Trophoblast cell (in vitro differentiated cells and primary cell): ENCODE measurements around the gene SLC2A4.

Experiments used
- DNase-seq, 2 donors: peaks; one replicate each; pipeline ENCODE4 v3.0.0-alpha.2; 2016
- H2AFZ ChIP-seq: 2 replicates; pipeline ENCODE4 v1.6.1; 2013; ENCODE audit warnings: low read length, moderate library complexity, mild to moderate bottlenecking; ENCODE audit not compliant: insufficient read depth, poor library complexity
- H2AK5ac ChIP-seq: 2 replicates; pipeline ENCODE4 v1.6.1; 2013; ENCODE audit warnings: mild to moderate bottlenecking, low read length
- H2BK120ac ChIP-seq: 2 replicates; pipeline ENCODE4 v1.6.1; 2013; ENCODE audit warnings: low read length, mild to moderate bottlenecking, moderate library complexity; ENCODE audit not compliant: insufficient read depth, poor library complexity
- H2BK12ac ChIP-seq: 2 replicates; pipeline ENCODE4 v1.6.1; 2013; ENCODE audit warnings: mild to moderate bottlenecking, low read length, moderate library complexity
- H2BK5ac ChIP-seq: 2 replicates; pipeline ENCODE4 v1.6.1; 2013; ENCODE audit warnings: low read length, low read depth, moderate library complexity, mild to moderate bottlenecking; ENCODE audit not compliant: poor library complexity
- H3K14ac ChIP-seq: 2 replicates; pipeline ENCODE4 v1.6.1; 2013; ENCODE audit warnings: mild to moderate bottlenecking, low read length
- H3K18ac ChIP-seq: 2 replicates; pipeline ENCODE4 v1.6.1; 2013; ENCODE audit warnings: mild to moderate bottlenecking, low read length
- H3K23ac ChIP-seq: 2 replicates; pipeline ENCODE4 v1.6.1; 2013; ENCODE audit warnings: low read length
- H3K27ac ChIP-seq: 2 replicates; pipeline ENCODE4 v1.5.1; 2013; ENCODE audit warnings: low read depth, mild to moderate bottlenecking, inconsistent platforms, low read length, moderate library complexity
- H3K27me3 ChIP-seq: 2 replicates; pipeline ENCODE4 v1.6.1; 2013; ENCODE audit warnings: inconsistent platforms, mild to moderate bottlenecking, low read length, moderate library complexity; ENCODE audit not compliant: insufficient read depth
- H3K36me3 ChIP-seq, 2 experiments: 1 replicate in 1 of 2; 2 replicates in 1 of 2; pipeline ENCODE4 v1.6.1; 2013; ENCODE audit warnings: low read length in 2 of 2, mild to moderate bottlenecking in 2 of 2, moderate library complexity in 1 of 2; ENCODE audit not compliant: insufficient read depth in 2 of 2, control insufficient read depth in 1 of 2
- H3K4ac ChIP-seq: 2 replicates; pipeline ENCODE4 v1.6.1; 2013; ENCODE audit warnings: low read depth, mild to moderate bottlenecking, low read length, moderate library complexity
- H3K4me1 ChIP-seq, 2 experiments: 1 replicate in 1 of 2; 2 replicates in 1 of 2; pipeline ENCODE4 v1.6.1; 2013; ENCODE audit warnings: low read length in 2 of 2, mild to moderate bottlenecking in 2 of 2, moderate library complexity in 1 of 2; ENCODE audit not compliant: insufficient read depth in 2 of 2, control insufficient read depth in 1 of 2
- H3K4me2 ChIP-seq: 2 replicates; pipeline ENCODE4 v1.6.1; 2013; ENCODE audit warnings: inconsistent platforms, mild to moderate bottlenecking, low read length, moderate library complexity
- H3K4me3 ChIP-seq: 2 replicates; pipeline ENCODE4 v1.5.1; 2013; ENCODE audit warnings: mild to moderate bottlenecking, low read depth, low read length, inconsistent platforms
- H3K79me1 ChIP-seq: one replicate; pipeline ENCODE4 v1.6.1; 2013; ENCODE audit warnings: low read length
- H3K79me2 ChIP-seq: 2 replicates; pipeline ENCODE4 v1.6.1; 2013; ENCODE audit warnings: low read length, mild to moderate bottlenecking; ENCODE audit not compliant: control insufficient read depth, insufficient read depth, poor library complexity
- H3K9ac ChIP-seq: 2 replicates; pipeline ENCODE4 v1.6.1; 2013; ENCODE audit warnings: mild to moderate bottlenecking, low read length
- H3K9me3 ChIP-seq: 2 replicates; pipeline ENCODE4 v1.6.1; 2013; ENCODE audit warnings: low read depth, mild to moderate bottlenecking, control low read depth, inconsistent platforms, low read length; ENCODE audit not compliant: insufficient read depth
- H4K12ac ChIP-seq: 2 replicates; pipeline ENCODE4 v1.6.1; 2013; ENCODE audit warnings: low read depth, mild to moderate bottlenecking, low read length, moderate library complexity
- H4K8ac ChIP-seq: 2 replicates; pipeline ENCODE4 v1.6.1; 2013; ENCODE audit warnings: low read depth, mild to moderate bottlenecking, low read length, moderate library complexity
- H4K91ac ChIP-seq: one replicate; pipeline ENCODE4 v1.6.1; 2013; ENCODE audit warnings: low read depth, mild to moderate bottlenecking, low read length, moderate library complexity
- WGBS: extraction: QIAGEN DNeasy Blood & Tissue Kit; methylation state at CpG from one replicate; pipeline ENCODE4 v1.1.7; 2013; ENCODE audit warnings: missing lambda C conversion rate; ENCODE audit not compliant: insufficient read length, insufficient coverage; ENCODE audit errors: extremely low coverage; 5-methylcytosine and 5-hydroxymethylcytosine counted together

Gene SLC2A4

GRCh38 chr17:7322520-7323194 lies 41.1 kb downstream of the SLC2A4 start:
- H3K4ac ChIP-seq: no peak overlapping the region
- no peak for DNase-seq
- no peaks in the 10 kb centered on the region for H3K79me2 ChIP-seq
- no peaks in the 10 kb centered on the region for H3K27me3 ChIP-seq
- H2AK5ac ChIP-seq: no peak overlapping the region
- no peak overlapping the region for H2BK5ac ChIP-seq
- WGBS: no CpG with 5 or more reads among the region's 22 CpGs
- no peak overlapping the region for H4K91ac ChIP-seq
- H3K9me3 ChIP-seq: no peaks in the 10 kb centered on the region
- H3K4me3 ChIP-seq: no peak overlapping the region
- H3K79me1 ChIP-seq: no peaks in the 10 kb centered on the region
- no peak overlapping the region for H3K14ac ChIP-seq
- H3K18ac ChIP-seq: no peak overlapping the region
- H3K4me2 ChIP-seq: no peak overlapping the region
- H3K36me3 ChIP-seq: peaks cover 78 to 85% of the 10 kb centered on the region in 2 experiments
- no peak overlapping the region for H2AFZ ChIP-seq
- H3K27ac ChIP-seq: no peak overlapping the region
- no peak overlapping the region for H2BK120ac ChIP-seq
- H3K23ac ChIP-seq: no peak overlapping the region
- no peak overlapping the region for H4K8ac ChIP-seq
- H4K12ac ChIP-seq: no peak overlapping the region
- no peaks in the 10 kb centered on the region for H3K4me1 ChIP-seq
- no peak overlapping the region for H2BK12ac ChIP-seq
- no peak overlapping the region for H3K9ac ChIP-seq

- H3K27me3 ChIP-seq: no peaks in the 10 kb centered on the region
- no peak overlapping the region for H3K18ac ChIP-seq
- no peak overlapping the region for H3K4me2 ChIP-seq
- no peak overlapping the region for H2BK12ac ChIP-seq
- no peak overlapping the region for H3K27ac ChIP-seq
- no peak overlapping the region for H2BK5ac ChIP-seq
- no peaks in the 10 kb centered on the region for H3K9me3 ChIP-seq
- no peak overlapping the region for H4K8ac ChIP-seq
- H3K9ac ChIP-seq: no peak overlapping the region
- H3K23ac ChIP-seq: no peak overlapping the region
- H3K4ac ChIP-seq: no peak overlapping the region
- no peak overlapping the region for H2AFZ ChIP-seq
- H3K4me1 ChIP-seq: peaks cover 0 to 2% of the 10 kb centered on the region in 2 experiments
- H3K4me3 ChIP-seq: no peak overlapping the region
- peaks cover 2% of the 10 kb centered on the region for H3K79me1 ChIP-seq
- no peak overlapping the region for H2AK5ac ChIP-seq
- peaks cover 66 to 73% of the 10 kb centered on the region in 2 experiments for H3K36me3 ChIP-seq
- H4K12ac ChIP-seq: no peak overlapping the region
- no CpG with 5 or more reads among the region's 39 CpGs for WGBS
- H2BK120ac ChIP-seq: no peak overlapping the region
- H3K14ac ChIP-seq: no peak overlapping the region
- peak; percentile 51 to 70 for DNase-seq
- no peak overlapping the region for H4K91ac ChIP-seq
- peaks cover 2% of the 10 kb centered on the region for H3K79me2 ChIP-seq
These were observed 42.4 kb downstream of the SLC2A4 start for GRCh38 chr17:7323731-7324437.

- H3K27me3 ChIP-seq: no peaks in the 10 kb centered on the region
- H3K9me3 ChIP-seq: no peaks in the 10 kb centered on the region
- H3K4me2 ChIP-seq: no peak overlapping the region
- no peak overlapping the region for H2BK5ac ChIP-seq
- no peak overlapping the region for H4K12ac ChIP-seq
- no peak overlapping the region for H3K18ac ChIP-seq
- H3K4me3 ChIP-seq: no peak overlapping the region
- H2BK120ac ChIP-seq: no peak overlapping the region
- no peak overlapping the region for H3K23ac ChIP-seq
- H3K4ac ChIP-seq: no peak overlapping the region
- no peak overlapping the region for H3K27ac ChIP-seq
- peaks cover 2% of the 10 kb centered on the region for H3K79me2 ChIP-seq
- H2BK12ac ChIP-seq: no peak overlapping the region
- no peak overlapping the region for H3K14ac ChIP-seq
- peaks cover 0 to 2% of the 10 kb centered on the region in 2 experiments for H3K4me1 ChIP-seq
- H3K79me1 ChIP-seq: peaks cover 4% of the 10 kb centered on the region
- no peak overlapping the region for H2AFZ ChIP-seq
- H4K91ac ChIP-seq: no peak overlapping the region
- DNase-seq: no peak
- no peak overlapping the region for H4K8ac ChIP-seq
- no peak overlapping the region for H3K9ac ChIP-seq
- no peak overlapping the region for H2AK5ac ChIP-seq
- H3K36me3 ChIP-seq: peaks cover 63 to 70% of the 10 kb centered on the region in 2 experiments
- WGBS: no CpG with 5 or more reads among the region's 3 CpGs
These were observed 42.9 kb downstream of the SLC2A4 start for GRCh38 chr17:7324438-7324779.

GRCh38 chr17:7325031-7325528 lies 43.6 kb downstream of the SLC2A4 start:
- no peak overlapping the region for H3K14ac ChIP-seq
- no peak overlapping the region for H3K23ac ChIP-seq
- no peak overlapping the region for H3K18ac ChIP-seq
- H2AK5ac ChIP-seq: no peak overlapping the region
- H3K79me2 ChIP-seq: peaks cover 2% of the 10 kb centered on the region
- H2BK12ac ChIP-seq: no peak overlapping the region
- H3K9ac ChIP-seq: no peak overlapping the region
- peaks cover 63 to 69% of the 10 kb centered on the region in 2 experiments for H3K36me3 ChIP-seq
- peaks cover 8% of the 10 kb centered on the region for H3K79me1 ChIP-seq
- no peak overlapping the region for H3K27ac ChIP-seq
- H2BK120ac ChIP-seq: no peak overlapping the region
- H2AFZ ChIP-seq: no peak overlapping the region
- H3K4me2 ChIP-seq: no peak overlapping the region
- H4K91ac ChIP-seq: no peak overlapping the region
- no peak overlapping the region for H3K4me3 ChIP-seq
- no peak overlapping the region for H3K4ac ChIP-seq
- no peaks in the 10 kb centered on the region for H3K27me3 ChIP-seq
- H4K8ac ChIP-seq: no peak overlapping the region
- no CpG with 5 or more reads among the region's 19 CpGs for WGBS
- no peak overlapping the region for H2BK5ac ChIP-seq
- no peak for DNase-seq
- no peak overlapping the region for H4K12ac ChIP-seq
- H3K9me3 ChIP-seq: no peaks in the 10 kb centered on the region
- H3K4me1 ChIP-seq: peaks cover 0 to 2% of the 10 kb centered on the region in 2 experiments
